GM12892 (cell line): Measurements from ENCODE around the gene ACER1.

ENCODE experiments used
- POLR2A ChIP-seq: IDR thresholded peaks from 2 replicates; pipeline ENCODE4 v1.6.1; 2011; ENCODE audit warnings: low read depth, low read length, control low read depth
- POLR2AphosphoS5 ChIP-seq: IDR thresholded peaks from 2 replicates; pipeline ENCODE4 v1.6.1; 2011; ENCODE audit warnings: low read depth, low read length, control low read depth
- TAF1 ChIP-seq: IDR thresholded peaks from 2 replicates; pipeline ENCODE4 v1.6.1; 2011; ENCODE audit warnings: low read depth, mild to moderate bottlenecking, control low read depth, low read length, borderline replicate concordance

DNA sequence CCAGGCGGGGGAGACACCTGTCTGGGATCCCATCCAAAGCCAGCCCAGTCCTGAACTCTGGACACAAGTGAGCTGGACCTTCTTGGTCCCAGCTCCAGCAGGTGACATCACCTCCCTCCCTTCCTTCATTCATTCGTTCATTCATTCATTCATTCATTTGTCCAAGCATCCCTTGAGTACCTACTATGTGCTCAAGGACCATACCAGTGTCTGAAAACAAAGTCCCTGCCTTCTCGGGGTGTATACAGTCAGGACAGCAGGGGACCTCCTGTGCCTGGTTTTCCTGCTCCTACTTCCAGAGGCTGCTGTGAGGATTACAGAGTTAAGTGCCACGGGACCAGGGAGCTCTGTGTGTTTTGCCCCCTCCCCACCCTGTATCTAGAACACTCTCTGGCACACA lies 14.0 kb downstream of the ACER1 start:
- TF ChIP-seq POLR2A (no peak), POLR2AphosphoS5 (no peak), TAF1 (no peak)
